GM12892 (cell line): Measurements from ENCODE around the gene MMD.

ENCODE experiments used
- POLR2A ChIP-seq: IDR thresholded peaks from 2 replicates; pipeline ENCODE4 v1.6.1; 2011; ENCODE audit warnings: low read depth, low read length, control low read depth
- POLR2AphosphoS5 ChIP-seq: IDR thresholded peaks from 2 replicates; pipeline ENCODE4 v1.6.1; 2011; ENCODE audit warnings: low read depth, low read length, control low read depth
- TAF1 ChIP-seq: IDR thresholded peaks from 2 replicates; pipeline ENCODE4 v1.6.1; 2011; ENCODE audit warnings: low read depth, mild to moderate bottlenecking, control low read depth, low read length, borderline replicate concordance

DNA sequence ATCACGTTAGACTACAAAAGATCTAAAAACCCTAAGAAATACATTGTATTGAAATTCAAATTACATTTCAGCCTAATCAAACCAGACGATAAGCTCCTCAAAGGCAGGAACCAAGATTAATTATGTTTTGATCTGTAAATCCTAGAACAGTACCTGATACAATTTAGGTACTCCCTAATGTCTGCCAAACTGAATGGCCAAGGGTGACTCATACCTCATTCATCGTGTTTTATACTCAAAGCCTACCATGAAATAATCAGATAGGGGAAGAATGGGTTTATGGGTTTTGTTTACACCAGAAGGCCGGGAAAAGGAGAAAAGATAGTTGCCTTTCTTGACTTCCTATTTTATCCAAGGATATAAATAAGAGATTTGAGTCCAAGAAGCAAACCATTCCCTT, 19.3 kb downstream of the MMD start:
- TF ChIP-seq POLR2A (no peak), POLR2AphosphoS5 (no peak), TAF1 (no peak)
